NCI-H1694 (cell line): ENCODE data around the gene TTC16.
"Not testable (repeated sequence)": the region's sequence is repeated elsewhere in the genome, so short reads cannot be mapped to it uniquely, and the experiment has no call there.

Experiments
- DNase-seq: peaks from one replicate; lab custom pipeline; 2025; lab: John Stamatoyannopoulos, UW

Gene TTC16

DNA sequence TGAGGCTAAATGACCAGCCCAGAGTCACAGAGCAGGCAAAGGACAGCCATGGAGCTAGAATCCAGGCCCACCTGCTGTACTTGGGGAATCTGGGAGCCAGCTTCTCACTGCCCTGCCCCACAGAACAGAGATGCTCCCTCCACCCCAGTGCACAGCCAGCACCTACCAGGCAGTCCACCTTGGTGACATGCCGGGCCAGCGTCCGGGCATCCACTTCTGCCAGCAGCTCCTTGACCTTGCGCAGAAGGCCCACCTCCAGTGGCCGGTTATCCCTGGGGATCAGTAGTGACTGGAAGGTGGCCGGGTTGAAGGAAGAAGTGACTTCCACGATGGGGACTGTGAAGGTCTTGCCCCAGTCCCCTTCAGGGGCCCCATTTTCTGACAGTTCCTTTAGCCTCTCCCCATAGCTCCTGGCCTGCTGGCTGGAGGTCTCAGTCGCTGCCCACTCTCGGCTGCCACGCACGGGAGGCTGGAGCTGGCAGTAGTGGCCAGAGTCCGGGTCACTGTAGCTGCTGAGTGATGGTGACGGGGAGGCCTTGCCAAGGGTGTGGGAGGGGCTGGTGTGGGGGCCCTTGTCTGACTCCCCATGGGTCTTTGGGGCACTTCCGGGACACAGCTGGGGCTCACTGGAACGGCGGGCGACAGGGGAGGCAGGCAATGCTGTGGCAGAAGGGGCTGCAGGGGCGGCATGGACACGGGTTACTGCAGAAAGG is 28.7 kb downstream of the TTC16 start:
- no peak for DNase-seq

DNA sequence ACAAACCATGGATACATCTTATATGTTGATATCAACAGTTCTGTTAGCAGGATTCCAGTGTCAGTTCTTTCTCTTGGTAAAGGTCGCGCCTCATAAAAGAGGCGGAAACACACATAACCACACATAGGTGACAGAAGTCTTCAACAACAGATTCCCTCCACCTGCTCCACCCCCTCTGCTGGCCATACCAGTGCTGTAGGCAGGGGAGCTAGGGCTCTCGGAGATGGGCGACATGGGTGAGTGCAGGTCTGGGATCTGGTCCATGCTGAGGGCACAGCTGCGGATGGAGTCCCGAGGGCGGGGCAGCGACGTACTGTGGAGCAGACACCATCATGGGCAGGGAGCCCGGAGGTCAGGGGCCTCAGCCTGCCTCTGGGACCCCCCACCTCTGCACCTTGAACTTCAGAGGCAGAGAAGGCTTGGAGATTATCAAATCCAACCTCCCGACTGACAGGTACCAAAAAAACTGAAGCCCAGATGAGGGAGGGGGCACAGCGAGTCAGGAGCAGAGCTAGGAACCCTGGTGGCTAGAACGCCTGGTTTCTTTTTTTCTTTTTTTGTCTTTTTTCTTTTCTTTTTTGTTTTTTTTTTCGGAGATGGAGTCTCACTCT is 31.2 kb downstream of the TTC16 start:
- no peak for DNase-seq

DNA sequence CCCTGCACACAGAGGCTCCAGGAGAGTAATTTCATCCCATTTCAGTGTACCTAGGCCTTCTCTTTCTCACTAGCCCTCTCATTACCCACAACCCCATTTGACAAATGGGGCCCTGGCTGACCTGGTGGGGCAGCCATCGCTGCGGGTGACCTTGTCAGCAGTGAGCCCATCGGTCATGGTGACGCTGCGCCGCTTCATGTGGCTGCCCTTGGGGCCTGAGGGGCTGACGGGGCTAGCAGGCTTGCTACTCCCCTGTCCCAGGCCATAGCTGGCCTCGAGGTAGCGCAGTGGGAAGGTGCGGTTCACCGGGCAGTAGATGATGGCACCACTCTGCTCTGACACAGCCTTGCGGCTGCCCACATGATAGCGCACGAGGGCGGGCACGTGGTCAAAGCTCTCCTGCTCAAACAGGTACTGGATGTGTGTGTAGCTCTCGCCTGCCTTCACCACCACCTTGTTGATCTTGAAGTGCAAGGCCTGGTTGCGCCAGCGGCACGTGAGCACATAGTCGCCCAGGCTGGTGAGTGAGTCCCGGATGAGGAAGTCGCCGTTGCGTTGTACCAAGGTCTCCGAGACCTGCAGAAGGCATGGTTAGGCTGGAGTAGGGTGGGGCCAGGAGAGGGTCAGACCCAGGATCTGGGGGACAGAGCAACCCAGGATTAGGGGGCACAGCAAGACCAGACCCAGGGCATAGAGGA is 33.4 kb downstream of the TTC16 start:
- DNase-seq, result no peak

DNA sequence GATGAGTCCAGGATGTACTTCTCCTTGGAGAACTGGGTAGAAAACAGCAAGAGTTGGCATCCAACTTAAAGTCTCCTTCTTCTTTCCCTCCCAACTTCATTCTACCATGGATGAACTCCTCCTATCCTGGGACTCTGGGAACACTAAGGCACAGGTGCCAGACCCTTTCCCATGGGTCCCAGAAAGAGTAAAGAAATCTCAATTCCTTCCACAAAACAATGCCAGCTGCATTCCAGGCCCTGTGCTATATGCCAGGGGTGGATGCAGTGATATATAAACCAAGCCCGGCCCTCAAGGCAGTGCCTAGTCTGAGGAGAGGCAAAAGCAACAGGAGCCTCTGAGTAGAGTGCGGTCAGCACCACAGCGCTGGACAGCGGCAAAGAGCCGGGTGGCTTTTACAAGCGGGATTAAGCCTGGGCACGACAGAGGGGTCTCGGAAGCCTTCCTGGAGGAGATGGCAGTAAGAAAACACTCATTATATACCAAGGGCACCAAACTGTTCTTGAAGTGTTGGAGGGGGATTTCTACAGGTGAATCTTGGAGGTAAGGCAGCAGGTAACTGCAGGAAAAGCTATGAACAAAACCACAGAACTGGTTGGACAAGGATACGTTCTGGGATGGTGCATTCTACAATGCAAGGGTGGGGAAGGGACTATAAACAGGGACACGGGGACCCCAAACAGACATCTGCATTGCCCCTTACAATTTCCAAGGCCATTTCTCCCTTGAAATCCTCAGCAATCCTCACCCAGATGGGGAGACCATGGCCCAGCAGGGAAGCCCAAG is 35.6 kb downstream of the TTC16 start:
- no peak for DNase-seq

DNA sequence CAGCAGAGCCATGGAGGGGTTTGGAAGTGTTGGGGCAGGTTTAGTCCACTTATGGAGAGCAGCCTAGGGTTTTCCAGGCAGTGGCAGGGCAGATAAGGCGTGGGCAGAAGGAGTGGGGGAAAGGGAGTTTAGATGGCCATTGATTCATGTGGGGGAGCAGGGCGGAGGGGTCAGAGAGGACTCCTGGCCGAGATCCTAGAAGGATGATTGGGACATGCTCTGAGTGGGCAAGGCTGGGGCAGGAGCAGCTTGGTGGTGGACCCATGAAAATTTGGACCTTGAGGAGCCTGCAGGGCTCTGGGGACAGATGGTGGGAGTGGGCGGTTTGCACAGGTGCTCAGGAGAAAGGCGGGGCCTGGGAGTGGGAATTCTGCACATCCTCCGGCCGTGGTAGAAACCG is 37.3 kb downstream of the TTC16 start:
- no peak for DNase-seq

DNA sequence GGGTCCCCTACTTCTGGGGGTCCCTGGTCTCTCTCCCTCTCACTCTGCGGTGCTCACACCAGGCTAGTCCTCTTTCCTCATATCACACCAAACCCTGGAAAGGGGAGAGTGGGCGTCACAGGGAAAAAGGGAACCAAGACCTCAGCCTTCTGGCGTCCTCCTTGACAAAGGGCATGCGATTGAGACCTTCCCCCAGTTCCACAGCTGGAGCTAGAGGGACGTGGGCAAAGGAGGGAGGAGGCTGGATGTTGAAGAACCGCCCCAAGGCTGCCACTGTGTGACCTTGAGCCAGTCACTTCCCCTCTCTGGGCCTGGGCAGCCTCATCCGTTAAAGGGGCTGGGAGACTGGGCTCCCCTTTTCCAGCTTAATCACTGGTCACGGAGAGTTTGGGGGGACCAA is 37.7 kb downstream of the TTC16 start:
- no peak for DNase-seq

DNA sequence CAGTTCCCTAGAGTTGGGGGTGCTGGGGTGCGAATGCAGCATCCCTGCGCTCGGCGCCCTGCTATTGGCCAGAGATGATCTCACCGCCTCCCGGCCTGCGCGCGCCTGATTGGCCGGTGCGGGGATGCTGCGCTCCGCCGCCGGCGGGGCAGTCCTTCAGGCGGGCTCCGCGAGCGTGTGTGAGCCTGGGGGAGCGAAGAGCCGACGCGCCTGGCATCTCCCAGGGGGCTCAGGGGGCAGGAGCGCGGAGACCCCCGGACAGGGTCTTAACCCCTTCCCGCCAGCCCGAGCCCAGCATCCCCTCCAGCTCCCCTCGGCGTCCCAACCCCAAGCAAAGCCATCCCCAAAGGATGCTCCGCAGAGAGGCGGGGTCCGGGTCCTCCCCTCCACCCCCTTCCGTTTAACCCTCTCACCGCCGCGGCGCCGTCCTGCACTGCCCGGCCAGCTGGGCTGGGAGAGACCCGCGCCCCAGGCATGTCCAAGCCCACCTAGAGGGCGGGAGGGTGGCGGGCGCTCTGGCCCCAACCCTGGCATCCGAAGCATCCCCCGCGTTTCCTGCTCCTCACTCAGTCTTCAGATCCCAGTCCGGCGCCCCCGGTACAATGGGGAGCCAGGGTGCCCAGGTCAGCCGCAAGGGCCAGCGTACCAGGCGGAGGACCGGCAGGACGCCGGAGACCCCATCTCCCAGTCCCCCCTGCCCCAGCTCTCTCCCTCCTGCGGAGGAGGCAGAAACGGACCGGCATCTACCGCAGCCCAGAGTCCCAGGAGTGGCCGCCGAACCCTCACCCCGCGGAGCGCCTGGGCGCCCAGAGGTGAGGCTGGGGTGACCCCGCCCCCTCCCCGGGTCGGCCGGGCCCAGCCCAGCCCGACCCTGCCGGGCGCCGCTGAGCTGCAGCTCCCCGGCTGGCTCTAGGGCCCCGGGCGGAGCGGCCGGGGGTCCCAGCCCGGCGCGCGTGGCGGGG is 38.5 kb downstream of the TTC16 start:
- DNase-seq, result no peak

DNA sequence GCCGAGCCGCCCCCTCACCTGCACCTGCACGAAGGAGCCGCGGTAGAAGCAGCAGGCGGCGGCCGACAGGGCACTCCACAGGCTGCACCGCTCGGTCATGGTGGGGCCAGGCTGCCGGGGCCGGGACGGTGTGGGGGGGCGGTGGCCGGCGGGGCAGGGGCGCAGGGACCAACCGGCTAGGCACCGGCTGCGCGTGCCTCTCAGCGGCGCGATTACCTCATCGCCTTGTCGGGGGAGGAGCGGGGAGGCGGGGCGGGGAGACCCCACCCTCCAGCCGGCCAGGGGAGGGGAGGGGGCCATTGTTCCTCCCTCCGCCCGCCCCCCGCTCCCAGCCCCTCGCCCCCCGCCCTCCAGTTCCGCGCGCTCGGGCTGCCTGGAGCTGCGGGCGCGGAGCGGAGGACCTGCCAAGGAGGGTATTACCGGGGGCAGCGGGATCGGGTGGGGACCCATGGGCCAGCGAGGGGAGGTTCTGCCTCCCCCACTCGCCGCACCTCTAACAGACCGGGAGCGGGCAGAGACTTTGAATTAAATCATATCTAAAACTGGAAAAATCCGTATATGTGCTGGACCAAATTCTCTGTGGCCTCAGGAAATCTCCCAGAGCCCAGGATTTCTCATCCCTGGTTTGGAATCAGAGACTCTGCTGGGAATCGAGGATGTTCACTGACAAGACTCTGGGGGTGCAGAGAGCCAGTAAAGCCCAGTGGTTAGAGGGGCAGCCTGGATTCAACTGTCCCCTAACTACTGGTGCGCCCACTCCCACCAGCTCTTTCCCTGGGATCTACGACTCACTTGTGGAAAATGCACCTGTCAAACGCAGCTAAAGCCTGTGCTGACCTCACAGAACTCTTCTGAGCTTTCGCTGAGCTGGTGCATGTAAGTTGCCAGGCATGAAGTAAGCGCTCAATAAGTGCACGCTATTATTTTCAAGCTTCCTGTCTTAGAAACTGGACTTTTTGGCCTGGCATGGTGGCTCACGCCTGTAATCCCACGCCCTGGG is 39.5 kb downstream of the TTC16 start:
- DNase-seq, result peak; percentile 43

DNA sequence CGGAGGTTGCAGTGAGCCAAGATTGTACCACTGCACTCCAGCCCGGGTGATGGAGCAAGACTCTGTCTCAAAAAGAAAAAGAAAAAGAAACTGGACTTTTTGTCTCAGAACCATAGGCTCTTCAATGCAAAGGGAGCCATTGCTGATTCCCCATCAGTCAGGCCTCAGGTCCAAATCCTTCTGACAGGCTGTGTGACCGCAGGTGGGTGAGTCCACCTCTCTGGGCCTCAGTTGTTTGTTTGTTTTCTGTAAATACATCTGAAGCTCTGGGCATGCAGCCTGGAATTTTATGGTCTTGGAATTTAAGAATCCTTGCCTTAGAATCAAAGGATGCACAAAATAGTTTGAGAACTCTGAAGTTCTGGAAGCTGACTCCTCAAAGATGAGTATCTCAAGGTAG is 40.4 kb downstream of the TTC16 start:
- DNase-seq, result no peak

DNA sequence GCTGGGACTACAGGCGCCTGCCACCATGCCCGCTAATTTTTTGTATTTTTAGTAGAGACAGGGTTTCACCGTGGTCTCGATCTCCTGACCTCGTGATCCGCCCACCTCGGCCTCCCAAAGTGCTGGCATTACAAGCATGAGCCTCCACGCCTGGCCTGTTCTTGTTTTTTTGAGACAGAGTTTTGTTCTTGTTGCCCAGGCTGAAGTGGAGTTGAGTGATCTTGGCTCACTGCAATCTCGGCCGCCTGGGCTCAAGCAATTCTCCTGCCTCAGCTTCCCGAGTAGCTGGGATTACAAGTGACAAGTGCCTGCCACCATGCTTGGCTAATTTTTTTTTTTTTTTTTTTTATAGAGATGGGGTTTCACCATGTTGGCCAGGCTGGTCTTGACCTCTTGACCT is 40.9 kb downstream of the TTC16 start:
- DNase-seq, result not testable (repeated sequence)

DNA sequence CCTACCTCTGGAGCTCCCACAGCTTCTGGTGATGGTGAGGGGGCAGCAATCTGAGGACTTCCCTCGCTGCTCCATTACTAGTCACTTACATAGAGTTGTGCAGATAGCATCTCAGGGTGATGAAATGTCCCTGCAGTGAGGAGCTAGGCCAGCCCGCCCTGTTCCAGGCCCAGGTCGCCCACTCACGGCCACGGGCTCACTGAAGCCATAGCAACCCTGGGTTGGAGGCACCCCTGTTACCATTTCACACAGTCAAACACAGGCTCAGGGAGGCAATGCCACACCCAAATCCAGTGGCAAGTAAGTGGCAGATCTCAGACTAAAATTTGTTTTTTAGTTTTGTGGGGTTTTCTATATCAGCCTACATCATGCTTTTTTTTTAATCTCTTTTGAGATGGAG is 43.0 kb downstream of the TTC16 start:
- no peak for DNase-seq

DNA sequence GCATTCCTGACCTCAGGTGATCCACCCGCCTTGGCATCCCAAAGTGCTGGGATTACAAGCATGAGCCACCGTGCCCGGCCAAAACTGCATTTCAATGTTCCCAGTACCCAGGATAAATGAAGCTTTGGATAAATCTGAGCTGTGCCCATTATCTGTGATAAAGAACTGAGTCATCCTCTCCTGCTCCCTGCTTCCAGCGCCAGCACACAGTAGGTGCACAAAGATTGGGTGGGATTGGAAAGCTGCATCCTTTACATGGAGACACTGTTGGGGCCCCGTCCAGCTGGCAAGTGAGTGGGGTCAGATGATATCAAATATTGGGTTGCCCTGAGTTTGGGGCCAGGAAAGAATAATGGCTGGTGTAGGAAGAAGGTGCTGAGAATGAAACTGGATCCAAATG is 45.2 kb downstream of the TTC16 start:
- no peak for DNase-seq

DNA sequence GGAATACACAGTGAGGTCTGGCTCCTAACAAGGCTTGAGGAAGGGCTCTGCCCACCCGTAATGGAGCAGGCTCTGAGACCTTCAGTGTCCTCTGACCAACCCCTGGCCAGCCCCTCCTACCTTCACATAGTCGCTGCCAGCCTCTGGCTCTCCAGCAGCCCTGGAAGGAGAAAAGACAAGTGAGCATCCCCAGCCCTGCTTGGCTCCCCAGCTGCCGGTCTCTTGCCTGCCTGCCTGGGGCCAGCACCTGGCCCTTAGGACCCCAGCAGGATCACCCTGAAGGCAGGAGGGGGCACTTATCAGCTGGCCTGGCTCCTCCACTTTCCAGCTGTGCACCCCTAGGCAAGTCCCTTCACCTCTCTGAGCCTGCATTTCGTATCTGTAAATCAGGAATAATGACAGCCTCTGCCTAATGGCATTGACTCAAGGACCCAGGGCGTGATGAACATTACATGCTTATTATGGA is 45.6 kb downstream of the TTC16 start:
- DNase-seq, result no peak

DNA sequence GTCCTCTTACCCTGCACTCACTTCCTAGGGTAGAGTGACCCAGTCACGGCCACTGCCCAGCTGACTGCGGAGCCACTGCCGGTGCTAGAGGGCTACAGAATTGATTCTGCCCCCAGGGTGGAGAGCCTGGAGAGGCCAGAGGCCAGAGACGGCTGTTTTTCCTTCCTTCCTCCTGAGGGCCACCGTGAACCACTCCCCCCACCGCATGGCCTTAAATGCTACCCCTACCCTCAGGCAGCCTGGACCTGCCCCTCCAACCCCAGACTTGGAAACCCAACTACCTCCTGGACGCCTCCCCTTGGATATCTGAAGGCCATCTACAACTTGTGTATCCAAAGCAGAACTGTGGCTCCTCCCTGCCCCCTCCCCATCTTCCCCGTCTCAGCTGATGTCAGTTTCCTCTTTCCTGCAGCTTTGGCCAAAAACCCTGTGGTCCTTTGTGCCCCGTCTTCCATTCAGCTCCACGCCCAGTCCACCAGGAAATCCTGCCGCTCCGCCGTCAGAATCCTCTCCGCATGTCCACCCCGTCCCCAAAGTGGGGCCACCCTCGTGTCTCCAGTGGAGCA is 46.3 kb downstream of the TTC16 start:
- no peak for DNase-seq

DNA sequence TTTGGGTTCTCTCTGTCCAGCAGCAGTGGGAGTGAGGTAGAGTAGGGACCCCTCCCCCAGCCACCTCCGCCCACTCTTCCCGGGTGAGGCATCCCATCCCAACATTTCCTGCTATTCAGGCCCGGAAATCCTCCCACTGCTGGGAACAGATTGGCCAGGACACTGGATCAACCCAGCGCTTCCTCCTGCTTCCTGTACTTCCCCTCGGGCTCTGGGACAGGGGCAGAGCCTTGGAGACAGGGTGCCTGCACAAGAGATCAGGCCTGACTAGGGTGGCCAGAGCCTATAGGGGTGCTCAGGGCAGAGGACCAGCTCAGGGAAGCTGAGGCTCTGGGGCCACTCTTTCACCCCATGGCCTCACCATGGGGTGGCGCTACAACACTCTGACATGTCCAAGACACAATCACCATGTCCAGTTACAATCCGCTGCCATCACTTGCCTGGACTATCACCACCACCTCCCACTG is 48.1 kb downstream of the TTC16 start:
- DNase-seq, result no peak

DNA sequence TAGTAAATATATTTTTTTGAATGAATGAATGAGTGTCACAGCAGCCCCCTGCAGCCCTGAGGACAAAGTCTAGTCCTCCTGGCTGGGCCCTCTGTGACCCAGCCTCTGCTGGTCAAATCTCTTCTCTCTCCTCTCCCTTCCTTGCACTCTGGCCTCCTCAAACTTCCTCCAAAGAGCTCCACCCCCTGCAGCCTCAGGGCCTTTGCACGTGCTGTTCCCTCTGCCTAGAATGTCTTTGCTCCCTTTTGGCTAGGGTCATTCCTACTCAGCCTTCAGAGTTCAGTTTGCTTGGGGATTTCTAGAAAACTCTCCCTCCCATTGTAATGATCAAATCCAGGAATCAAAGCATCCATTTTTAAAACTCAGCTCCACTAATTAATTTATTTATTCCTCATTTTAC is 49.5 kb downstream of the TTC16 start:
- no peak for DNase-seq

DNA sequence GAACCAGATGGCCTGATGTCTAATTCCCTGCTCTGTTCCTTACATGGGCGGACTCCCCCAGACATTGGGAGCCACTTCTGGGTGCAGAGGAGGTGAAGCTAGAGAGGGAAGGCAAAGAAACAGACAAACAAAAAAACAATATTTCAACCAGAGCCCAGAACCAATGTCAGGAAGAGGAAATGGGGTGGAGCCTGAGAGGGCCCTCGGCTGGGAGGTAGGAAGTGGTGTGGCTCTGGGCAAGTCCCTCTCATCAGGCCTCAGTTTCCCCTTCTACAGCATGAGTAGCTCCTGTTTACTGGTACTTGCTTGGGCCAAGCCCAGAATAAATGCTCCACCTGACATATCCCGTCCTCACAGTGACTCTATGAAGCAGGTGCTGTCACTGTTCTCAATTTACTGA is 51.5 kb downstream of the TTC16 start:
- no peak for DNase-seq

DNA sequence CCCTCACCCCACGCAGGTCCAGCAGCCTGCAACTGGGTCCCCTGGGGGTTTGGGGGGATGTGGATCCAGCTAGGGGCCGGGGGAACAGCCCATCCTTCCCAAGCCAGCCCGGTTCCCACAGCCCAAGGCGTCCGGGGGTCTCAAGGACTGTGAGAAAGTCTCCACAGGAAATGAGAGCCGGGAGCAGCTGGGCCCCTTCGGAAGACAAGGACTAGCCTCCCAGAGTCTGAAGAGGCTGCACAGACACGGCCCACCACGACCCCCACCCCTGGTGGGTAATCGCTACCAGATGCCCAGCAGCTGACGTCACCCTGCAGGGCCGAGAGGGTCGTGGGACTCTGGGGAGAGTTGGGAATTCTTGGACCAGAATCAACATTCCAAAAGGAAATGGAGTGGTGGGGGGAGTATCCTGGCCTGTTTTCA is 52.0 kb downstream of the TTC16 start:
- DNase-seq, result no peak

DNA sequence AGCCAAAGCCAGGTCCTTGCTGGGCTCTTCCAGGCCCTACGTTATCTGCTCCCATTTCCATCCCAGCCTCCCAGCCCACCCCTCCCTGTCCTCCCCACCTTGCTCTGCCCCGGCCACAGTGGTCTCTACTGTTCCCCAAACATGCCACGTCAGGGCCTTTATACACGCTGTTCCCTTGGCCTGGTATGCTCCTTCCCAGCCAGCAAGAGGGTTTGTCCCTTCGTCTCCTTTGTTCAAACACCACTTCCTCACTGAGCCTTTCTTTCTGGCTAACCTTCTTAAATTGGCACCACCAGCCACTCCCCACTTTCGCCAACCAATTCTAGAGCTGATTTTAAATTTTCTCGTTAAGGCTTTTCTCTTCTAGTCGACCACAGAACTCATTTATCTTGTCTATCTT is 52.8 kb downstream of the TTC16 start:
- DNase-seq, result no peak

DNA sequence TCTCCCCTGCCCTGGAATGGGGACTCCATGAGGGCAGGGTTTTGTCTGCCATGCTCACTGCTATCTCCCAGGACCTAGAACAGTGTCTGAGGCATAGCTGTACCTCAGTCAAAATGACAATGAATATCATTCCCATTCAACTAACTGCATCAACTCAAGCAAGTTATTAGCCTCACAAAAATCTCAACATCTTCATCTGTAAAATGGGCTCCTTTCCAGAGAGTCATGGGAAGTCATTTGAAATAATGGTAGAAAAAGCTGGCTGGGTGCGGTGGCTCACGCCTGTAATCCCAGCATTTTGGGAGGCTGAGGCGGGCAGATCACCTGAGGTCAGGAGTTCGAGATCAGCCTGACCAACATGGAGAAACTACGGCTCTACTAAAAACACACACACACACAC is 53.2 kb downstream of the TTC16 start:
- no peak for DNase-seq
